Osteocyte (in vitro differentiated cells): Measurements from ENCODE around the gene GPATCH2. TPM values are rescaled to one million over a fixed set of nuclear protein-coding genes. Genes with fewer than 3 reads are reported as not detected.

Experiments
- DNase-seq: peaks from one replicate; pipeline ENCODE4 v3.0.0; 2021; ENCODE audit warnings: mixed read lengths; ENCODE audit not compliant: unreplicated experiment; ENCODE audit errors: extremely low spot score
- H3K27ac Mint-ChIP-seq: one replicate; pipeline ENCODE4 v1.8.0; 2021; ENCODE audit warnings: mild to moderate bottlenecking, mixed read lengths; ENCODE audit not compliant: unreplicated experiment
- H3K27me3 Mint-ChIP-seq: one replicate; pipeline ENCODE4 v1.8.0; 2021; ENCODE audit warnings: mixed read lengths; ENCODE audit not compliant: unreplicated experiment
- H3K36me3 Mint-ChIP-seq: one replicate; pipeline ENCODE4 v1.8.0; 2021; ENCODE audit warnings: mixed read lengths; ENCODE audit not compliant: unreplicated experiment
- H3K4me1 Mint-ChIP-seq: one replicate; pipeline ENCODE4 v1.8.0; 2021; ENCODE audit warnings: mixed read lengths; ENCODE audit not compliant: unreplicated experiment
- H3K4me3 Mint-ChIP-seq: one replicate; pipeline ENCODE4 v1.8.0; 2021; ENCODE audit warnings: mild to moderate bottlenecking, moderate library complexity, mixed read lengths; ENCODE audit not compliant: unreplicated experiment
- H3K9me3 Mint-ChIP-seq: one replicate; pipeline ENCODE4 v1.8.0; 2021; ENCODE audit warnings: mixed read lengths; ENCODE audit not compliant: unreplicated experiment
- total RNA-seq: library from RNA; stranded (reverse); gene quantifications from 2 replicates; pipeline ENCODE4 v1.2.1, GENCODE V29; 2021
- TF ChIP-seq, protein P1 (sequence below): fragments of 200-600 bp; sonication (generic); IDR thresholded peaks from 2 replicates; pipeline ENCODE4 v1.5.0; 2021; ENCODE audit warnings: antibody characterized with exemption, mild to moderate bottlenecking, moderate library complexity

Gene GPATCH2
- total RNA-seq, 1 donor from 2014 or later, result 14.9 TPM

GRCh38 chr1:217542837-217543236, 88.1 kb downstream of the GPATCH2 start:
- Mint-ChIP-seq H3K4me1 (peaks cover 6% of the 10 kb centered on the region), H3K27me3 (no peaks in the 10 kb centered on the region), H3K36me3 (peaks cover 6% of the 10 kb centered on the region), H3K27ac (no peak overlapping the region), H3K4me3 (no peak overlapping the region), H3K9me3 (peaks cover 7% of the 10 kb centered on the region)
- TF ChIP-seq, protein P1, sequence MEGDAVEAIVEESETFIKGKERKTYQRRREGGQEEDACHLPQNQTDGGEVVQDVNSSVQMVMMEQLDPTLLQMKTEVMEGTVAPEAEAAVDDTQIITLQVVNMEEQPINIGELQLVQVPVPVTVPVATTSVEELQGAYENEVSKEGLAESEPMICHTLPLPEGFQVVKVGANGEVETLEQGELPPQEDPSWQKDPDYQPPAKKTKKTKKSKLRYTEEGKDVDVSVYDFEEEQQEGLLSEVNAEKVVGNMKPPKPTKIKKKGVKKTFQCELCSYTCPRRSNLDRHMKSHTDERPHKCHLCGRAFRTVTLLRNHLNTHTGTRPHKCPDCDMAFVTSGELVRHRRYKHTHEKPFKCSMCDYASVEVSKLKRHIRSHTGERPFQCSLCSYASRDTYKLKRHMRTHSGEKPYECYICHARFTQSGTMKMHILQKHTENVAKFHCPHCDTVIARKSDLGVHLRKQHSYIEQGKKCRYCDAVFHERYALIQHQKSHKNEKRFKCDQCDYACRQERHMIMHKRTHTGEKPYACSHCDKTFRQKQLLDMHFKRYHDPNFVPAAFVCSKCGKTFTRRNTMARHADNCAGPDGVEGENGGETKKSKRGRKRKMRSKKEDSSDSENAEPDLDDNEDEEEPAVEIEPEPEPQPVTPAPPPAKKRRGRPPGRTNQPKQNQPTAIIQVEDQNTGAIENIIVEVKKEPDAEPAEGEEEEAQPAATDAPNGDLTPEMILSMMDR, result no peak
- no peak for DNase-seq

GRCh38 chr1:217542136-217542777, 88.6 kb downstream of the GPATCH2 start:
- no peak overlapping the region for H3K4me3 Mint-ChIP-seq
- peaks cover 5% of the 10 kb centered on the region for H3K36me3 Mint-ChIP-seq
- no peaks in the 10 kb centered on the region for H3K27me3 Mint-ChIP-seq
- peaks cover 7% of the 10 kb centered on the region for H3K9me3 Mint-ChIP-seq
- no peak for DNase-seq
- TF ChIP-seq, protein P1, result no peak
- H3K27ac Mint-ChIP-seq, result no peak overlapping the region
- H3K4me1 Mint-ChIP-seq, result peaks cover 6% of the 10 kb centered on the region

- no peaks in the 10 kb centered on the region for H3K36me3 Mint-ChIP-seq
- TF ChIP-seq, protein P1, result no peak
- H3K27ac Mint-ChIP-seq, result no peak overlapping the region
- H3K27me3 Mint-ChIP-seq, result no peaks in the 10 kb centered on the region
- no peak overlapping the region for H3K4me3 Mint-ChIP-seq
- no peak for DNase-seq
- peaks cover 6% of the 10 kb centered on the region for H3K4me1 Mint-ChIP-seq
- no peaks in the 10 kb centered on the region for H3K9me3 Mint-ChIP-seq
Measured at GRCh38 chr1:217540321-217540720, 90.6 kb downstream of the GPATCH2 start.

DNA sequence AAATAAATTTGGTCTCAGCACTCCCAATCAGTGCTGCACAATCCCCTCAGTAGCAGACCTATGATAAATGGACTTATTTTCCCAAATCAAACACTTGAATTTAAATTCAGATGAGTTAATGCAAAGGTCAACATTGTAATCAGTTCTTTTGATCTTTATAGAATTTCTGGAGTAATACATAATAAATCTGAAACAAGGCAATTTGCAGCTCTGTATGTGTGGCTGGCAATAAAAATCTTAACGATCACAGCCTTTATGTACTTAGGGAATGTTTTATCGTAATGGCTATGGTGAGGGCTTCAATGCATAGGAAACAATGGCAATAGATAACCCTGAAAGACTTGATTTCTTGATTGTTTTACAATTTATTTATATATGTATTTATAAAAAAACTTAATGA, 91.4 kb downstream of the GPATCH2 start:
- H3K4me1 Mint-ChIP-seq, result peaks cover 6% of the 10 kb centered on the region
- H3K9me3 Mint-ChIP-seq, result no peaks in the 10 kb centered on the region
- H3K27ac Mint-ChIP-seq, result no peak overlapping the region
- H3K36me3 Mint-ChIP-seq, result no peaks in the 10 kb centered on the region
- DNase-seq, result no peak
- H3K27me3 Mint-ChIP-seq, result no peaks in the 10 kb centered on the region
- TF ChIP-seq, protein P1, result no peak
- H3K4me3 Mint-ChIP-seq, result no peak overlapping the region

DNA sequence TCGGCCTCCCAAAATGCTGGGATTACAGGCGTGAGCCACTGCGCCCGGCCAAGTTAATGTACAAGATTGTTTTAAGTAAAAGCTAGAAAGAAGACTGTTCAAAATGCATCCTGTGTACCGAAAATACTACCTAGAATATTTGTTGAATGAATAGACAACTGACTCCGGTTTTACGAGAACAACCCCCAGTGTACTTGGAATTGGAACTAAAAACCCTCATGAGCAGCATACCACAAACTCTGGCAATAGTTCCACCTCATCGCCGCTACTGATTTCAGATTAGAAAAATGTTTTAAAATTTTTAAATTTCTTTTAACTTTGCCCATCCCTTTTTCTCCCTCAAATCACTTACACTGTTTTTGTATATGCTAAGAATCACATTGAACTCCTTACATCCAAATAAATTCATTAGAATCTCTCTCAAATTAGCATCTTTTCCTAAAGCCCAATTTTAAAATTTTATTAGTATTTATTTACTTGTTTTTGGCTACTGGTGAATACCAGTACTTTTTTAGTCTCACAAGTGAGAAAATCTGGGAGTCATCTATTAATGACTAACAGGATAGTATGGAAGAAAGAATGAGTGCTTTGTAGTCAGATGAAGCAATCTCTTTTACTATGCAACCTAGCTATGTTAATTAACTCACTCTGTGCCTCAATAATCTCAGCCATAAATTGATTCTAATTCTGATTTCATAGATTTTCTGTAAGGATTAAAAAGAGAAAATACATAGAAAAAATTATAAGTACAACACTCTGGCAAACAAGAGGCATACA, 95.1 kb downstream of the GPATCH2 start:
- H3K27me3 Mint-ChIP-seq, result no peaks in the 10 kb centered on the region
- no peak for DNase-seq
- H3K4me1 Mint-ChIP-seq, result no peaks in the 10 kb centered on the region
- no peaks in the 10 kb centered on the region for H3K9me3 Mint-ChIP-seq
- H3K4me3 Mint-ChIP-seq, result no peak overlapping the region
- H3K27ac Mint-ChIP-seq, result no peak overlapping the region
- TF ChIP-seq, protein P1, result no peak
- no peaks in the 10 kb centered on the region for H3K36me3 Mint-ChIP-seq
